ENCODE data around the gene SUN2. TPM values are rescaled to one million over a fixed set of nuclear protein-coding genes. Genes with fewer than 3 reads are reported as not detected.

The SUN2 gene
- polyA plus RNA-seq, 1 experiment: 98.4 TPM

DNA sequence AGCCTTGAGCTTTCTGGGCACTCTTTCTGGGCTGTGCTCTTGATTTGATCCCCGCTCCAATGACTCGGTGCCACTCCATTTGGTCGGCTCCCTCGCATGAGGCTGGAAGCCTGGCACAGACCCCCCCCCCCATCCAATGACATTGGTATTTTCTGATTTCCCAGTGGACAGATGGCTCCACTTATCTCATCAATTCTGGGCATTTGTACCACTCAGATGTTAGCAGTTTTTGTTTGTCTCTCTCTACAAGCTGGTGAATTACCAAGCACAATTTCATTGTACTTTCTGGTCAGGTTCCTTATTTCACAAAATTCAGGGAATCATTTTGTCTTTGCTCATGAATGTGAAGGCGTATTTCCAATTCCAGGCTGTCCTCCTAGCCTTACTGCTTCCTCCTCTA lies 29.1 kb upstream of the SUN2 start:
- DNase-seq (ENCODE audit: low read depth): no peak
- H3K36me3 ChIP-seq (ENCODE audit: control insufficient read depth, insufficient read depth, low read length): peaks cover 7% of the 10 kb centered on the region; the same call in 1 of the 2 replicates
- no peak overlapping the region for H3K4me3 ChIP-seq (ENCODE audit: low read depth, low read length)
- ChIA-PET POLR2A (no interaction called here), CTCF (interaction anchor here (3.1 to 9.2 kb wide), 2 partner anchors 16 to 19 kb away, joined by 11 to 64 read pairs; no protein-coding TSS in a partner anchor)
- no peaks in the 10 kb centered on the region for H3K27me3 ChIP-seq (ENCODE audit: control insufficient read depth, insufficient read depth, low read length)
- TF ChIP-seq, protein P1, sequence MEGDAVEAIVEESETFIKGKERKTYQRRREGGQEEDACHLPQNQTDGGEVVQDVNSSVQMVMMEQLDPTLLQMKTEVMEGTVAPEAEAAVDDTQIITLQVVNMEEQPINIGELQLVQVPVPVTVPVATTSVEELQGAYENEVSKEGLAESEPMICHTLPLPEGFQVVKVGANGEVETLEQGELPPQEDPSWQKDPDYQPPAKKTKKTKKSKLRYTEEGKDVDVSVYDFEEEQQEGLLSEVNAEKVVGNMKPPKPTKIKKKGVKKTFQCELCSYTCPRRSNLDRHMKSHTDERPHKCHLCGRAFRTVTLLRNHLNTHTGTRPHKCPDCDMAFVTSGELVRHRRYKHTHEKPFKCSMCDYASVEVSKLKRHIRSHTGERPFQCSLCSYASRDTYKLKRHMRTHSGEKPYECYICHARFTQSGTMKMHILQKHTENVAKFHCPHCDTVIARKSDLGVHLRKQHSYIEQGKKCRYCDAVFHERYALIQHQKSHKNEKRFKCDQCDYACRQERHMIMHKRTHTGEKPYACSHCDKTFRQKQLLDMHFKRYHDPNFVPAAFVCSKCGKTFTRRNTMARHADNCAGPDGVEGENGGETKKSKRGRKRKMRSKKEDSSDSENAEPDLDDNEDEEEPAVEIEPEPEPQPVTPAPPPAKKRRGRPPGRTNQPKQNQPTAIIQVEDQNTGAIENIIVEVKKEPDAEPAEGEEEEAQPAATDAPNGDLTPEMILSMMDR (IDR thresholded peaks at IDR 0.05; ENCODE audit: insufficient read depth, low read depth, low read length): no peak

DNA sequence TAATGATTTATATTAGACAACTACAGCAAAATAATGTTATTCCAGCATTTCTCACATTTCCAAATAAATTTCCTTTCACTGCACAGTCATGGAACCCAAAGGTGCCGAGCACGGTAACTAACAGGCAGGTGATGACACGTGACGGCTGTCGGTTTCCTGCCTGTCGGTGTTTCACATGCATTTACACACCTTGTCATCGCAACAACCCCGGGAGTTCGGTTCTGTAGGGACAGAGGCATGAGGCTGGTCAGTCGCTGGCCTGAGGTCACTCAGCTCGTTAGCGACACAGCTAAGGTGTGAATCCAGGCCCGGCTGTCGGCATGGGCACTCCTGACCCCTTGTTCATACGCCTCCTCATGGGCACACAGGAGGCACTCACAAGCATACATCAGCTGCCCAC lies 28.2 kb upstream of the SUN2 start:
- Histone ChIP-seq H3K36me3 (ENCODE audit: control insufficient read depth, insufficient read depth, low read length) (peaks cover 13% of the 10 kb centered on the region), H3K4me3 (ENCODE audit: low read depth, low read length) (no peak overlapping the region), H3K27me3 (ENCODE audit: control insufficient read depth, insufficient read depth, low read length) (no peaks in the 10 kb centered on the region)
- POLR2A ChIA-PET: no interaction called here
- CTCF ChIA-PET: interaction anchor here (3.1 to 9.2 kb wide), 2 partner anchors 15 to 18 kb away, joined by 11 to 64 read pairs; no protein-coding TSS in a partner anchor
- DNase-seq (ENCODE audit: low read depth): no peak
- TF ChIP-seq, protein P1 (IDR thresholded peaks at IDR 0.05; ENCODE audit: insufficient read depth, low read depth, low read length): no peak

DNA sequence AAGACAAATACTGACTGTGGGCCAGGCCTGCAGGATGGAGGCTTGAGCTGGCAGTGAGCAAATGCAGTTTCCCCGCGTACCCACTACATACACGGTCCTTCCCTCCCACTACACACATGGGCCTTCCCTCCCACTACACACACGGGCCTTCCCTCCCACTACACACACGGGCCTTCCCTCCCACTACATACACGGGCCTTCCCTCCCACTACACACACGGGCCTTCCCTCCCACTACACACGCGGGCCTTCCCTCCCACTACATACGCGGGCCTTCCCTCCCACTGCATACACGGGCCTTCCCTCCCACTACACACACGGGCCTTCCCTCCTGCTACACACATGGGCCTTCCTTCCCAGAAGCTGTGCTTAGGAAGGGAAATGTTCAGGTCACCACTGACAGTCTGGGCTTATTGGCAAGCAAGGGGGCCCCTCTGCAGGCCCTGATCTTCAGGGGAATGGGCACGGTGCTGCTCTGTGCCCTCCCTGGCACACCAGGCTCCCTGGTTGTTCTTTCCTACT lies 27.4 kb upstream of the SUN2 start:
- Histone ChIP-seq H3K27me3 (ENCODE audit: control insufficient read depth, insufficient read depth, low read length) (no peaks in the 10 kb centered on the region), H3K36me3 (ENCODE audit: control insufficient read depth, insufficient read depth, low read length) (peaks cover 13% of the 10 kb centered on the region), H3K4me3 (ENCODE audit: low read depth, low read length) (no peak overlapping the region)
- POLR2A ChIA-PET: no interaction called here
- no peak for DNase-seq (ENCODE audit: low read depth)
- CTCF ChIA-PET: interaction anchor here (9.2 kb wide), 1 partner anchor 14 kb away, joined by 64 read pairs; no protein-coding TSS in a partner anchor
- TF ChIP-seq, protein P1 (IDR thresholded peaks at IDR 0.05; ENCODE audit: insufficient read depth, low read depth, low read length): no peak

DNA sequence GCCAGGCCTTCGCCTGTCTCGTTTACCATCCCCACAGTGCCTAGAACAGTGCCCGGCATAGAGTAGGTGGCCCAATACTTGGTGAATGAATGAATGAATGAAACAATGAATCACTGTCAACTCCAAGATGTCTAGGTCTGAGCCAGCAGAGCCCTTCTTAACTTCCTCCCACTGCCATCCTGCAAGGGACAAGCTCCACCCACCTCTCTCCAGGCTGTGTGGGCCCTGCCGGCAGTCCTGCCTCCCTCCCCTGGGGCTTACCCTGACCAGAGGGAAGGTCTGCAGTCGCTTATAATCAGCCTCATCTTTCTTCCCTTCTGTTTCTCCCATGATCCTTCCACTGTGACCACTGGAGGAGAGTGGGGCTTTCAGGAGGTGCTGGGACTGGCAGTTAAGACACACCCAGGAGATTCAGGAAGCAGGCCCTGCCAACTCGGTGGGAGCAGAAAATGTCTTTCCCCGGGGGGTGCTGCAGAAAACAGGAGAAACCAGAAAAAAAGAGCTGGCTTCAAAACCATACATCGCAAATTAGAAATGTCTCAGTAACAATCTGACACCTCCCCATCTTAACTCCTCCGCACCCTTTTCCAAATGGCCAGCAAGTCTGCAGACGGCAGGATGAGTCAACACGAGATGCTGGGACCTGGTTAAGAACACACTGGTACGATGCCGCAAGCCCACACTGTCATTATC lies 26.8 kb upstream of the SUN2 start:
- ChIA-PET CTCF (interaction anchor here (9.2 kb wide), 1 partner anchor 14 kb away, joined by 64 read pairs; no protein-coding TSS in a partner anchor), POLR2A (no interaction called here)
- Histone ChIP-seq H3K27me3 (ENCODE audit: control insufficient read depth, insufficient read depth, low read length) (no peaks in the 10 kb centered on the region), H3K4me3 (ENCODE audit: low read depth, low read length) (no peak overlapping the region), H3K36me3 (ENCODE audit: control insufficient read depth, insufficient read depth, low read length) (peaks cover 13% of the 10 kb centered on the region)
- TF ChIP-seq, protein P1 (IDR thresholded peaks at IDR 0.05; ENCODE audit: insufficient read depth, low read depth, low read length): no peak
- DNase-seq (ENCODE audit: low read depth): no peak

DNA sequence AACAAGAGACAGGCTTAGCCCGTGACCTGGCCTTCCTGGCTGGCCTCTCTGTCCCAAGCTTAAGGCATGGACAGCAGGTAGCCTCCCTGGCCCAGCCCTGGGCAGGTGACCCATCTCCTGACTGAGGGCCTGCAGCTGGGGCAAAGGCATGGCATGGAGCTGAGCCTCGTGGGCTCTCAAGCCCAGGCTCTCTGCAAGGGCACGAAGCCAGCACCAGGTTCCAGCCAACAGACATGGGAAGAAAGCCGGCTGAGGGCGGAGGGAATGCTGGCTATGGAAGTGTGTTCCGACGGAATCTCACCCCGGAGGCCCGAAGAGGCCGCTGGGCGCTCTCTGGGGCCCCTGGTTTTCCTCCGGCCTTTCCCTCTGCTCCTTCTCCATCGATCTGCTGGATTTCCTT lies 25.2 kb upstream of the SUN2 start:
- Histone ChIP-seq H3K27me3 (ENCODE audit: control insufficient read depth, insufficient read depth, low read length) (no peaks in the 10 kb centered on the region), H3K4me3 (ENCODE audit: low read depth, low read length) (no peak overlapping the region), H3K36me3 (ENCODE audit: control insufficient read depth, insufficient read depth, low read length) (peaks cover 13% of the 10 kb centered on the region)
- no peak for DNase-seq (ENCODE audit: low read depth)
- TF ChIP-seq, protein P1 (IDR thresholded peaks at IDR 0.05; ENCODE audit: insufficient read depth, low read depth, low read length): no peak
- ChIA-PET CTCF (interaction anchor here (0.6 to 9.2 kb wide), 3 partner anchors 12 to 226 kb away, joined by 3 to 64 read pairs (median 5); no protein-coding TSS in a partner anchor), POLR2A (no interaction called here)

Data from BJ (cell line).